ENCODE measurements around the gene CASKIN2.
A peak's percentile ranks its signal among the peaks of the same experiment; 100 is the strongest.

CASKIN2 gene

DNA sequence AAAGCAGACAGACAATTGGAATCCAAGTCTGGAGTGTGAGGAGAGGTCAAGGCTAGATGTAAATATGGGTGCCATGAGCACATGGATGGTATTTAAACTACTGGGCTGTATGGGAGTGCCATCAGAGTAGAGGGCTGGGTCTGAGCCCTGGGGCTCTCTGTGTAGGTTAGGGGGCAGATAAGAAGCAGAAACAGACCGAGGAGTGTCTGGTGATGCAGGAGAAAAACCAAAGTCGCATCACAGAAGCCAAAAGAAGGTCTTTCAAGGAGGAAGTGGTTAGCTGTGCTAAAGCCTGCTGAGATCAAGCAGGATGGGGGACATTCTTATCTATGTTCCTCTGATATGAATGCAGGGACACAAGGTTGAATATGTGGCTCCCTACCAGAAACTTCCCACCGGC is 2.9 kb upstream of the CASKIN2 start:
- DNase-seq: peak; percentile 97

- no peak for DNase-seq
Observed at GRCh38 chr17:75517297-75517865, 2.0 kb upstream of the CASKIN2 start.

DNA sequence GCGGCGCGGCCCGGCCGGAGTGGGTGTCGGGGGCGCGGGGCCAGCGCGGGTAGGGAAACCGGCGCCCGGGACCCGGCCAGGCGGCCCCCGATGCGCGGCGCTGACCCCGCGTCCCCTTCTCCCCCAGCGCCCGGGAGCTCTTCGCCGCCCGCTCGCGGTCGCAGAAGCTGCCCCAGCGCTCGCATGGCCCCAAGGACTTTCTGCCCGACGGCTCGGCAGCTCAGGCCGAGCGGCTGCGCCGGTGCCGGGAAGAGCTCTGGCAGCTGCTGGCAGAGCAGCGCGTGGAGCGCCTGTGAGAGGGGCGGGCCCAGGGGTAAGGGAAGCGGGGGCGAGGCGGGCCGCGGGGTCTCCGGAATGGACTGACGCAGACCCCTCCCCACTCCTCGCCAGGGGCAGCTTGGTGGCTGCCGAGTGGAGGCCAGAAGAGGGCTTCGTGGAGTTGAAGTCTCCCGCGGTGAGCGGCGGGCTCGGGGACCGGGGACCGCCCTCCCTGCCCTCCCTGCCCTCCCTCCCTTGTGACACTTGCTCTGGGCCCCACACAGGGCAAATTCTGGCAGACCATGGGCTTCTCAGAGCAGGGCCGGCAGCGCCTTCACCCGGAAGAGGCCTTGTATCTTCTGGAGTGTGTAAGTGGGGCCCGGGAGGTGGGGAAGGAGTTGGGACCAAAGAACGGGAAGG is 1.4 kb upstream of the CASKIN2 start:
- DNase-seq: peak; percentile 59

GRCh38 chr17:75516255-75516618 is 900 bp upstream of the CASKIN2 start, which contains the start of gene TSEN54:
Gene TSEN54, plus strand, starts transcription at chr17:75516528. Its CDS starts 33 bp downstream, at chr17:75516561.
- DNase-seq: peak; percentile 96

- no peak for DNase-seq
Observed at GRCh38 chr17:75514919-75515495, 330 bp downstream of the CASKIN2 start.

- no peak for DNase-seq
Observed at GRCh38 chr17:75514299-75514918, 928 bp downstream of the CASKIN2 start.

GRCh38 chr17:75513641-75514000 is 1.7 kb downstream of the CASKIN2 start:
- no peak for DNase-seq

DNA sequence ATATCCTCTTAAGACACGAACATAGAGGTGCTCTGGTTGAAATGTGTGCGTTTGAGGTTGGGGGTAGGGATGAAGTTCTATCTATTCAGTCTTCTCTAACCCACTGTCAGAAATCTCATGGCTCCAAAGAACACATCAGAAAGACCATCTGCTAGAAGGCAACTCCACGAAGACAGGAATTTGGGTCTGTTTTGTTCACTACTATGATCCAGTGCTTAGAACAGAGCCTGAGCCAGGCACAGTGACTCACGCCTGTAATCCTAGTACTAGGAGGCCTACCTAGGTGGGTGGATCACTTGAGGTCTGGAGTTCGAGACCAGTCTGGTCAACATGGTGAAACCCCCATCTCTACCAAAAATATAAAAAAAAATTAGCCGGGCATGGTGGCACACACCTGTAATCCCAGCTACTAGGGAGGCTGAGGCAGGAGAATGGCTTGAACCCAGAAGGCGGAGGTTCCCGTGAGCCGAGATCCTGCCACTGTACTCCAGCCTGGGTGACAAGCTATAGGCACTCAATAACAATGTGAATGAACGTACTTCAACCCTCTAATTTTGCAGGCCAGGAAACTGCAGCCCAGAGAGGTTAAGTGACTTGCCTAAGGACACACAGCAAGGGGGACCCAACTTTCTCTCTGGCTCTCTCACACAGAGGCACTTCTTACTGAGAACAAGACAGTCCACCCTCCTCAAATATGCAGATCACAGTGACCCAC is 2.3 kb downstream of the CASKIN2 start:
- no peak for DNase-seq

DNA sequence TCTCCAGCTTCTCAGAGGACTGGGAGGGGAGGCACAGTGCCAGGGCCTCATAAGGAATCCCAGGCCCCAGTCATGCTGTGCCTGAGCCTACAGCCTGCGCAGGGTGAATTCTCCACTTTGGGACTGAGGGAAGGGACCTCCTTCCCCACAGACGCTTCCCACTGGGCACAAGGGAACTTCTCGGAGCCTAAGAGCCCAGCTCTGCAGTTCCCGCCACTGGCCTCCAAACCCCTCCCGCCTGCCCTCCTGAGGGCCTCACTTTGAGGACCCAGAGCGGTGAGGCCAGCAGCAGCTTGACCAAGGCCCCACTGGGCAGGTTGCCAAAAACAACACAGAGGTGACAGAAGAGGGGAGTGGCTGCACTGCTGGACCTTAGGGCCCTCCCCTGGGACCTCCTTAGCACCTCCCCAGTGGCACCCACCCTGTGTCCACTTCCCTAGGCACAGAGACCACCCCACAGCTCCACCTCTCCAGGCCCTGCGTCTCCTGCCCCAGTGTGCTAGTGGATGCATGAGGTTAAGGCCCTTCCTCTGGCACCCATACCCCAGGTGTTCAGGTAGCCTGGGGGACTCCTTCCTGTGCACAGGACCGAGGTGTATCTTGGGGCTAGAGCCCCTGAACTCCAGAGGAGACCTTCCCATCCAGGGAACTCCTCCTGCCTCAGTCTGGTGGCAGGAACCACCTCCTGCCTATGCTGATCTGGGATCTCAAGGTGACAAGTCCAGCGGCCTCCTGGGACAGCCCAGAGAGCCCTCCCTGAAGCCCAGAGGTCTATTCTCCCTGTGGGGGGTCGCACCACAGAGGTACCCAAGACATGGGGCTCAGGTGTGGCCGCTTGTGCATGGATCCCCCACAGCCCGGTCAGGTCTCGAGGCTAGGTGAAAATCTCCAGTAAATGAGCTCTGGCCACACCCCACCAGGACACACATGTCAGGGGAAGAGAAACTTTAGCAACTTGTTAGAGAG is 3.4 kb downstream of the CASKIN2 start:
- DNase-seq: no peak

- no peak for DNase-seq
Observed at GRCh38 chr17:75511270-75511609, 4.1 kb downstream of the CASKIN2 start.

GRCh38 chr17:75509528-75510258 is 5.6 kb downstream of the CASKIN2 start:
- no peak for DNase-seq

DNA sequence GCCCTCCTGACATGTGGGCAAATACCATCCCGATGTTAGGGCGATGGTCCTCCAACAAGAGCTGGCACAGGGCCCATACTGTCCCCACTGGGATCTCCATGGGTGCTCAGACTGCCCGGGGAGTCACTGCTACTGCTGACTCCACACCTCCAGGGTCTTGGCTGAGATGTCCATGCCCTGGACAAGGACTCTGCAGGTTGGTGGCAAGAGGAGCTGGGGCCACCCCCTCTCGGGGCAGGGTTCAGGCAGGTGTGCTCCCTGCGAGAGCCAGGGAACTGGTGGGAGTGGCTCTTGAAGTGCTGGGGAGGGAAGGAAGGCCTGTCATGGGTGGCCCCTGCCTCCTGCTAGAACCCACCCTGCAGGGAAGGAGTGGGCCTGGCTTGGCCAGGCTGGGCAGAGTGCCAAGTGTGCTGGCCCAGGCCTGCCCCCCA is 6.4 kb downstream of the CASKIN2 start:
- no peak for DNase-seq

- DNase-seq: no peak
Observed at GRCh38 chr17:75507733-75508719, 7.3 kb downstream of the CASKIN2 start.

DNA sequence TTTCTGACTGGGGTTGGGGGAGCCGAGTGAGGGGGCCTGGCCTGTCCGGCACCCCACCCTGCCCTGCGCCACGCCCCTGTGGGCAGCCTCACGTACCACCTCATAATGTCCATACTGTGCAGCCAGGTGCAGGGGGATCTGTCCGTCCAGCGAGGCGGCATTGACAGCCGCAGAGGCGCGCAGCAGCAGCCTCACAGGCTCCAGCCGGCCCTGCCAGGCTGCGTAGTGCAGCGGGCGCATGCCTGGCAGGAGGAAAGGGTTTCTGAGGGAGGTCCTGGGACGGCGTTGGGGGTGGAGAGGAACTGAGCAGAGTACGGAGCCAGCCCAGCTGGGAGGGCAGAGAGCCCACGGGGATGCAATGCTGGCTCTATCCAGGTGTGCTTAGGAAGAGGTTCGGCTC is 8.4 kb downstream of the CASKIN2 start:
- no peak for DNase-seq

DNA sequence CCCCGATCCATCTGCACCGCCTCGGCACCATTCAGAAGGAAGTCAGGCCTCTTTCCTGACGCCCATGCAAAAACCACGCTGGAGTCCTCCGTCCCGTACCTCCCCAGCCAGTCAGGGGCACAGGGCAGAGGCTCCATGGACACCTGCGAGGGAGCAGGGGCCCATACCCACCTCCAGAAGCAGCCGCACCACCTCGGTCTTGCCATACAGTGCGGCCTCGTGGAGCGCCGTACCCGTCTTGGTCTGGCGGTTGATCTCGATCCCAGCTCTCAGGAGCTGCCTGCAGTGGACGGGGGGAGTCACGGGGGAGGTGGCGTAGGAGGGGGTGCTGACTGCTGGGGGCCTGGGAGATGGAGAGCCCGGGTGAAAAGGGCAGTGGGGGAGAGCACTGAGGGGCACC is 9.2 kb downstream of the CASKIN2 start:
- DNase-seq: no peak

- no peak for DNase-seq
Observed at GRCh38 chr17:75505640-75506039, 9.7 kb downstream of the CASKIN2 start.

DNA sequence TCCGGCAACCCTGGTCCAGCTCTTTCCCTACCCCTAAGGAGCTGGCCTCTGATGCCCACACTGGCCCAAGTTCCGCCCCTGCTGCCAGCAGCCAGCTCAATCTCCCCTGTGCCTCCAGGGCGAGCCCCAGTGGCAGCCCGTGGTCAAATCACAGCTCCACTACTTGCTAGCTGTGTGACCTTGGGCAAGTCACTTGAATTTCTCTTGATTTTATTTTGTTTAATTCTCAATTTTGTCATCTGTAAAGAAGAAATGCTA is 10.3 kb downstream of the CASKIN2 start:
- DNase-seq: no peak

DNA sequence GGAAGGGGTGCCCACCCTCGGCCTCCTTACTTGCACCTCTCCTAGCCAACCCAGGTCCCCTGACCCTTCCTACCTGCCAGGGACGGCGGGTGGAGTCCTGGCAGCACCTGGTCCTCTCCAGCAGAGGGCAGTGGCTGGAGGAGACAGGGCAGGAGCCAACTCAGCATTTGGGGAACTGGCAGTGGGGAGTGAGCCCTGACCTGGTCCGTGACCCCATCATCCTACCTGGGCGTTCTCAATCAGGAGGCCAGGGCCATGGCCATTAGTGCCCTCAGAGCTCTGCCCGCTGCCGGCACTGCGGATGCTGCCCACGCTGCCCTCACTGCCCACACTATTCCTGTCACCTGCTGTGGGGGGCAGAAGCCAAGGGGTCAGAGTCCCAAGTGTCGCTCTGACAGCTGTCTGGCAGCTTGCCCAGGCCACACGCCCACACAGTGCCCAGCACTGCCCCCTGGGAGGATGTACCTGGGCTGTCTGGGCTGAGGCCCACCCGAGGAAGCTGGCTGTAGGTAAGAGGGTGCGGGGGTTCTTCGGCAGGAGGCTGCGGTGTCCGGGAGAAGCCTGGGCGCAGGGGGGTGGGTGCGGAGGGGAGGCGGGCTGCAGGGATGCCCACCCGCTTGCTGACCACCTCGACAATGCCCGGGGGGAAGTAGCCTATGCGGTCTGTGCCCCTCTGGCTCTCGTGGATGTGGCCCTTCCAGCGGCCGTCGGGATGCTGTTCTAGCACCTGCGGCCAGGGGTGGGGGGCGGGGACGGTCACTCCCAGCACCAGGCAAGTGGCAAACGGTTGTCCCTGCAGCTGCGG is 10.8 kb downstream of the CASKIN2 start:
- DNase-seq: peak; percentile 70

GRCh38 chr17:75503976-75504346 is 11.4 kb downstream of the CASKIN2 start:
- no peak for DNase-seq
